MM.1S (cell line): Measurements from ENCODE around the gene PARP6.

Experiments used
- CTCF ChIP-seq: fragments of 300-600 bp; sonication (generic); IDR thresholded peaks from 2 replicates; pipeline ENCODE4 v1.5.1; 2016; ENCODE audit warnings: antibody characterized with exemption, low read length, mixed read lengths
- EZH2 ChIP-seq: fragments of 300-600 bp; sonication (generic); optimal IDR thresholded peaks from 2 replicates; pipeline ENCODE3; 2017; ENCODE audit warnings: low read depth, mild to moderate bottlenecking, antibody characterized with exemption, low read length, mixed read lengths
- EZH2phosphoT487 ChIP-seq: fragments of 300-600 bp; sonication (generic); IDR thresholded peaks from 2 replicates; pipeline ENCODE4 v1.6.1; 2018; ENCODE audit warnings: antibody characterized with exemption, low read length

GRCh38 chr15:72306211-72306785 lies 33.9 kb upstream of the PARP6 start:
- no peak for TF ChIP-seq CTCF
- no peak for TF ChIP-seq EZH2
- TF ChIP-seq EZH2phosphoT487, result no peak
